HepG2 (cell line): Measurements from ENCODE around the gene PODN. TPM values are rescaled to one million over a fixed set of nuclear protein-coding genes. Genes with fewer than 3 reads are reported as not detected.

Experiments
- ATAC-seq: fragments of 200-7000 bp; cut with Tn5 transposase; 3 replicates; pipeline ENCODE4 v1.9.1; 2020; ENCODE audit warnings: mild to moderate bottlenecking, moderate library complexity
- BruUV-seq: library from RNA; stranded (reverse); fragments of 400-500 nt; replicated peaks from 2 replicates; lab custom pipeline; 2021; lab: Mats Ljungman, UMichigan
- CTCF ChIA-PET: fragments of 300-600 bp; formaldehyde crosslinking; extraction: SDS; loops from one replicate; lab custom pipeline; 2021; ENCODE audit warnings: low total read pairs, inconsistent platforms, low intra/inter-chr PET ratio; lab: Yijun Ruan, JAX
- POLR2A ChIA-PET: fragments of 350-600 bp; sonication (Branson Sonifier 250); formaldehyde crosslinking; loops from one replicate; lab custom pipeline; 2020; ENCODE audit warnings: antibody characterized with exemption, inconsistent platforms; lab: Yijun Ruan, JAX
- DNase-seq: peaks from one replicate; pipeline ENCODE4 v3.0.0-alpha.2; 2015; ENCODE audit warnings: low spot score
- FAIRE-seq: peaks from 3 replicates; lab custom pipeline; 2011; peaks lifted over from hg19 to GRCh38; lab: Jason Lieb, UNC
- H2AFZ ChIP-seq: one replicate; pipeline ENCODE4 v1.6.1; 2011; ENCODE audit warnings: low read length, inconsistent platforms
- H3K27ac ChIP-seq: fragments of 300-600 bp; 3 replicates; pipeline ENCODE4 v1.8.0; 2011; ENCODE audit warnings: mixed run types, mild to moderate bottlenecking, mixed read lengths, low read length, inconsistent platforms; ENCODE audit not compliant: insufficient read depth; ENCODE audit errors: extremely low read length
- H3K27me3 ChIP-seq, 2 experiments: fragments of 200-600 bp in 1 of 2; 2 replicates in 1 of 2; 3 replicates in 1 of 2; pipeline versions ENCODE4 v1.6.0 to v1.8.0; 2011; ENCODE audit warnings: low read length in 2 of 2, mild to moderate bottlenecking in 2 of 2, moderate library complexity in 2 of 2, inconsistent platforms in 1 of 2; ENCODE audit not compliant: insufficient read depth in 2 of 2, control insufficient read depth in 1 of 2
- H3K36me3 ChIP-seq, 2 experiments: fragments of 200-600 bp in 1 of 2; replicated peaks in 1 of 2; 2 replicates in 1 of 2; 3 replicates in 1 of 2; pipeline versions ENCODE4 v1.5.1 to v1.8.0; 2011; ENCODE audit warnings: low read length in 2 of 2, inconsistent platforms in 1 of 2; ENCODE audit not compliant: insufficient read depth in 2 of 2, control insufficient read depth in 1 of 2
- H3K4me1 ChIP-seq: 2 replicates; pipeline ENCODE4 v1.5.1; 2012; ENCODE audit warnings: low read length, inconsistent platforms; ENCODE audit not compliant: insufficient read depth
- H3K4me2 ChIP-seq: 2 replicates; pipeline ENCODE4 v1.6.0; 2011; ENCODE audit warnings: low read depth, low read length, inconsistent platforms
- H3K4me3 ChIP-seq, 3 experiments: fragments of 200-600 bp in 1 of 3; sonication (generic), shearing (Covaris generic) in 1 of 3; replicated peaks in 1 of 3; 2 replicates each; pipeline ENCODE4 v1.5.1; 2011 to 2016; ENCODE audit warnings: low read length in 3 of 3, inconsistent platforms in 2 of 3, low read depth in 2 of 3, mild to moderate bottlenecking in 2 of 3, control low read depth in 1 of 3, mixed read lengths in 1 of 3; ENCODE audit not compliant: insufficient read depth in 1 of 3
- H3K79me2 ChIP-seq: one replicate; pipeline ENCODE4 v1.6.1; 2011; ENCODE audit warnings: low read length, inconsistent platforms; ENCODE audit not compliant: insufficient read depth
- H3K9ac ChIP-seq: 2 replicates; pipeline ENCODE4 v1.6.0; 2011; ENCODE audit warnings: mild to moderate bottlenecking, low read depth, low read length, inconsistent platforms; ENCODE audit not compliant: insufficient read depth
- H3K9me3 ChIP-seq: 2 replicates; pipeline ENCODE4 v1.5.1; 2012; ENCODE audit warnings: mild to moderate bottlenecking, low read length
- H4K20me1 ChIP-seq: 2 replicates; pipeline ENCODE4 v1.6.0; 2011; ENCODE audit warnings: inconsistent platforms, mild to moderate bottlenecking, low read length, moderate library complexity; ENCODE audit not compliant: insufficient read depth
- AGO1 ChIP-seq: fragments of 200-400 bp; formaldehyde crosslinking; IDR thresholded peaks from 2 replicates; pipeline ENCODE4 v1.6.1; 2017; ENCODE audit warnings: mild to moderate bottlenecking, low read depth, low read length, moderate library complexity; ENCODE audit not compliant: poor library complexity, severe bottlenecking
- CHD2 ChIP-seq: IDR thresholded peaks from 2 replicates; pipeline ENCODE4 v1.6.1; 2011; ENCODE audit warnings: low read depth, low read length, improper control_type of control experiment
- MEIS1 ChIP-seq: sonication (generic); formaldehyde crosslinking; IDR thresholded peaks from 2 replicates; pipeline ENCODE4 v1.9.0; 2021; ENCODE audit warnings: mild to moderate bottlenecking, missing genetic modification reagents, moderate library complexity, borderline replicate concordance
- TCF12 ChIP-seq, 2 experiments: fragments of 450-650 bp in 1 of 2; sonication (generic) in 1 of 2; formaldehyde crosslinking in 1 of 2; IDR thresholded peaks; 2 replicates each; pipeline versions ENCODE4 v1.6.1 to v1.8.0; 2017 to 2022; ENCODE audit warnings: antibody characterized with exemption in 1 of 2, mild to moderate bottlenecking in 1 of 2, missing genetic modification reagents in 1 of 2, moderate library complexity in 1 of 2
- U2AF1 ChIP-seq: fragments of 200-400 bp; formaldehyde crosslinking; optimal IDR thresholded peaks from 2 replicates; pipeline ENCODE3; 2017; ENCODE audit warnings: mild to moderate bottlenecking, low read depth, low read length
- ZNF230 ChIP-seq: sonication (generic); formaldehyde crosslinking; IDR thresholded peaks from 2 replicates; pipeline ENCODE4 v1.4.0; 2020; ENCODE audit warnings: mild to moderate bottlenecking, missing genetic modification reagents
- ZNF274 ChIP-seq: sonication (generic); formaldehyde crosslinking; IDR thresholded peaks from 2 replicates; pipeline ENCODE4 v1.5.1; 2020; ENCODE audit warnings: mild to moderate bottlenecking, missing genetic modification reagents
- ZNF496 ChIP-seq: sonication (generic); formaldehyde crosslinking; IDR thresholded peaks from 2 replicates; pipeline ENCODE4 v1.8.1; 2023; ENCODE audit warnings: mild to moderate bottlenecking, moderate library complexity, missing genetic modification reagents; ENCODE audit not compliant: insufficient replicate concordance
- WGBS: methylation state at CpG from one replicate; pipeline ENCODE4 v1.1.6; 2017; ENCODE audit warnings: low lambda C conversion rate; 5-methylcytosine and 5-hydroxymethylcytosine counted together
- in situ Hi-C: cut with HindIII; loops from 2 replicates; pipeline ENCODE4 v1.10.0; 2017; ENCODE audit warnings: low pct_unique_long_range_greater_than_20kb; ENCODE audit not compliant: extremely low pct_ligation_motif_present
- intact Hi-C: fragments of 100-400 bp; cut with micrococcal nuclease; formaldehyde crosslinking; loops from one replicate; pipeline ENCODE4 v1.10.0; 2022; ENCODE audit not compliant: unreplicated experiment
- polyA plus RNA-seq, 8 experiments: library from polyadenylated mRNA; depleted of rRNA in 3 of 8; stranded (reverse) in 7 of 8; unstranded in 1 of 8; fragments of >200 nt; fragmentation: Illumina TruSeq in 4 of 8; extraction: Trizol in 4 of 8; gene quantifications; 2 replicates each; pipeline versions ENCODE4 v1.2.1 to v1.2.3, GENCODE V29; 2011 to 2016; ENCODE audit warnings: low read depth in 4 of 8, missing spikeins in 1 of 8, mixed read lengths in 1 of 8; ENCODE audit not compliant: insufficient read depth in 1 of 8
- total RNA-seq, 5 experiments: library from RNA; depleted of rRNA; stranded (reverse); fragments of >200 nt; fragmentation: Illumina TruSeq; extraction: Trizol; gene quantifications; 2 replicates each; pipeline ENCODE4 v1.2.3, GENCODE V29; 2016; ENCODE audit warnings: low read depth in 1 of 5

PODN gene
- total and polyA plus RNA-seq, 2 of the 13 experiments (the other 11 are each of a cell fraction or from before 2014, with no cell fraction given) = 0.13 TPM; not detected in 1

- no TSS peak for BruUV-seq
- Histone ChIP-seq H4K20me1 (no peaks in the 10 kb centered on the region), H3K27me3 (peaks cover 4 to 65% of the 10 kb centered on the region in 2 experiments; a peak in 4 of 5 replicates), H2AFZ (no peak overlapping the region), H3K79me2 (no peaks in the 10 kb centered on the region), H3K27ac (peak overlapping the region; percentile 47), H3K4me2 (peak overlapping the region; percentile 77)
- DNase-seq = no peak
- POLR2A ChIA-PET = interaction anchor here (0.8 to 2.7 kb wide), 9 partner anchors 15 to 77 kb away, joined by 3 to 20 read pairs (median 6); no protein-coding TSS in a partner anchor
- TF ChIP-seq U2AF1 (no peak), TCF12 (IDR thresholded peaks at IDR 0.05) (no peak), TCF12 (CRISPR knock-in tag; IDR thresholded peaks at IDR 0.05) (0 out of 2 replicates have a peak, but pooled peaks have one; percentile 5), ZNF496 (no peak), AGO1 (no peak), ZNF274 (no peak), CHD2 (no peak), MEIS1 (CRISPR knock-in tag) (no peak), ZNF230 (CRISPR knock-in tag) (no peak)
- TF ChIP-seq, all 625 proteins: peak for 1
- Histone ChIP-seq H3K9me3 (no peaks in the 10 kb centered on the region), H3K9ac (peak overlapping the region; percentile 7; the same call in 1 of the 2 replicates), H3K36me3 (no peaks in the 10 kb centered on the region), H3K4me3 (peak overlapping the region in 1 of 3 experiments; percentile 2; a peak in 1 of 6 replicates), H3K4me1 (peaks cover 93% of the 10 kb centered on the region)
- CTCF ChIA-PET = no interaction called here
- intact Hi-C loops (loop anchor here (2.0 kb wide), 1 partner anchor 76 kb away; no protein-coding TSS in a partner anchor), in situ Hi-C loops (no loop called here)
- 36% methylated on average over 7 of the region's 7 CpGs for WGBS
- ATAC-seq (no peak), FAIRE-seq (no peak)
Measured at GRCh38 chr1:53107090-53107489, 45.1 kb downstream of the PODN start.
